CD4-positive, CD25-positive, alpha-beta regulatory T cell (primary cell): Measurements from ENCODE around the gene MRFAP1L1. TPM values are rescaled to one million over a fixed set of nuclear protein-coding genes. Genes with fewer than 3 reads are reported as not detected.

Experiments
- ATAC-seq, 2 donors: fragments of 150-1000 bp; cut with Tn5 transposase; one replicate each; pipeline ENCODE4 v1.10.0; 2021; ENCODE audit warnings: low read depth in 2 of 2, moderate number of reproducible peaks in 2 of 2, moderate library complexity in 1 of 2
- DNase-seq, 3 donors: peaks; one replicate each; pipeline versions ENCODE4 v3.0.0 to v3.0.0-alpha.2; 2012 to 2022; ENCODE audit warnings: mixed read lengths in 1 of 3
- H3K27ac ChIP-seq: one replicate; pipeline ENCODE4 v1.7.0; 2013; ENCODE audit warnings: mild to moderate bottlenecking, low read length; ENCODE audit not compliant: insufficient read depth, poor library complexity, severe bottlenecking
- H3K27me3 ChIP-seq: one replicate; pipeline ENCODE4 v1.7.0; 2013; ENCODE audit warnings: low read length; ENCODE audit not compliant: control insufficient read depth, insufficient read depth
- H3K36me3 ChIP-seq: one replicate; pipeline ENCODE4 v1.7.0; 2013; ENCODE audit warnings: mild to moderate bottlenecking, low read length, moderate library complexity; ENCODE audit not compliant: control insufficient read depth, insufficient read depth
- H3K4me1 ChIP-seq: 2 replicates; pipeline ENCODE4 v1.7.0; 2013; ENCODE audit warnings: mild to moderate bottlenecking, low read length; ENCODE audit not compliant: insufficient read depth, control insufficient read depth, poor library complexity, severe bottlenecking
- H3K4me3 ChIP-seq: one replicate; pipeline ENCODE4 v1.7.0; 2013; ENCODE audit warnings: low read depth, mild to moderate bottlenecking, low read length, moderate library complexity
- H3K9me3 ChIP-seq, 2 experiments: 1 replicate in 1 of 2; 2 replicates in 1 of 2; pipeline ENCODE4 v1.7.0; 2013; ENCODE audit warnings: low read length in 2 of 2, mild to moderate bottlenecking in 1 of 2, moderate library complexity in 1 of 2; ENCODE audit not compliant: control insufficient read depth in 2 of 2
- H3K27ac Mint-ChIP-seq, 3 donors: one replicate each; pipeline ENCODE4 v1.8.0; 2020 to 2022; ENCODE audit warnings: mild to moderate bottlenecking in 3 of 3, mixed read lengths in 3 of 3, moderate library complexity in 2 of 3
- H3K27me3 Mint-ChIP-seq: one replicate; pipeline ENCODE4 v1.8.0; 2022; ENCODE audit warnings: mild to moderate bottlenecking, mixed read lengths
- H3K36me3 Mint-ChIP-seq: one replicate; pipeline ENCODE4 v1.8.0; 2020; ENCODE audit warnings: mixed read lengths
- H3K4me1 Mint-ChIP-seq, 4 donors: one replicate each; pipeline ENCODE4 v1.8.0; 2020 to 2022; ENCODE audit warnings: mixed read lengths in 4 of 4, mild to moderate bottlenecking in 1 of 4
- H3K4me3 Mint-ChIP-seq, 4 donors: one replicate each; pipeline ENCODE4 v1.8.0; 2020 to 2022; ENCODE audit warnings: mild to moderate bottlenecking in 4 of 4, mixed read lengths in 4 of 4, moderate library complexity in 3 of 4
- H3K9me3 Mint-ChIP-seq, 7 donors: one replicate each; pipeline ENCODE4 v1.8.0; 2020 to 2022; ENCODE audit warnings: mixed read lengths in 7 of 7, mild to moderate bottlenecking in 3 of 7, moderate library complexity in 2 of 7
- polyA plus RNA-seq, 4 donors: library from polyadenylated mRNA; unstranded; fragments of 300-500 nt; fragmentation: Illumina TruSeq; gene quantifications; one replicate each; pipeline ENCODE4 v1.2.3, GENCODE V29; 2021
- total RNA-seq: library from RNA; stranded (reverse); gene quantifications from one replicate; pipeline ENCODE4 v1.2.3, GENCODE V29; 2022

Gene MRFAP1L1
- total and polyA plus RNA-seq, 5 donors from 2014 or later: 32.6 to 156 (median 148) TPM

DNA sequence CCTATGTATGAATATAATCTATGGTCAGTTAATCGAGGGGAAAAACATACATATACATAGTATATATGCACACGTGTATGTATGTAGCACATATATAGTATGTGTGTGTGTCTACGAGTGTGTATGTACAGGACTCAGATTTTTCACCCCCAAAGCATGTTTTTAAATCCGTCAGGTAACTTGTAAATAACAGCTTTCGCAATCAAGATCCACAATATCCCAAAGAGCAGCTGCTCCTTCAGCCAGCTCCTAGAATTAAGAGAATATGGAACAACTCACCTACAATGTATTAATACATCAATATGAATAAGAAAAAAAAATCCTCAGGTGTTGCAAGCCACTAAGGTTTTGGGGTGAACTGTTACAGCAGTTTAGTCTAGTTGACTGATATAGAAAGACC is 3.5 kb downstream of the MRFAP1L1 start:
- DNase-seq (no peak), ATAC-seq (no peak)
- H3K9me3 ChIP-seq: no peaks in the 10 kb centered on the region
- peaks cover 56% of the 10 kb centered on the region for H3K4me1 ChIP-seq
- no peak overlapping the region for H3K27ac ChIP-seq
- H3K4me3 ChIP-seq: peak overlapping the region; percentile 87
- peaks cover 46 to 85% (median 68%) of the 10 kb centered on the region in 4 donors for H3K4me1 Mint-ChIP-seq
- H3K9me3 Mint-ChIP-seq: peaks cover 0 to 5% (median 0%) of the 10 kb centered on the region in 7 donors
- H3K36me3 Mint-ChIP-seq: peaks cover 52% of the 10 kb centered on the region
- H3K27me3 Mint-ChIP-seq: peaks cover 9% of the 10 kb centered on the region
- peak overlapping the region; percentile 8 to 97 (median 77) for H3K4me3 Mint-ChIP-seq
- peaks cover 41% of the 10 kb centered on the region for H3K36me3 ChIP-seq
- H3K27ac Mint-ChIP-seq: peak overlapping the region; percentile 18 to 27 (median 26)
- no peaks in the 10 kb centered on the region for H3K27me3 ChIP-seq

DNA sequence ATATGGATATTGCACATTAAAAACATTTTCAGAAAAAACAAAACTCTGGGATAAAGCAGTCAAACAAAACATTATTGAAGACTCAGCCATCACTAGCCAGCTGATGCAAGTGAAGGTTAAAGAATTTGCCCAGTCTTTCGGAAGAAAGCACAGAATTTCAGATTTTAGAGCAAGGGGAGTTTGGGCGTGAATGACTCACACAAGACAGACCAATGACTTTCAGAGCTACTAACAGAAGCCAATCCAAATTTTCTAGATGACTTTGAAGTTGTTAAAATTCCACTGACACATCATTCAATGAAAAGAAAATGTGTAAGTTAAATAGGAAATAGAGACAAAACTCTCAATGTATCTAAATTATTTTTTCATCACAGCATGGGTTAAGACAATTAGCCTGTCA is 4.0 kb downstream of the MRFAP1L1 start:
- H3K4me1 ChIP-seq: peaks cover 56% of the 10 kb centered on the region
- Mint-ChIP-seq H3K4me1 (peaks cover 44 to 82% (median 65%) of the 10 kb centered on the region in 4 donors), H3K4me3 (peak overlapping the region in 2 of 4 donors; percentile 31 to 94), H3K36me3 (peaks cover 54% of the 10 kb centered on the region), H3K27ac (no peak overlapping the region), H3K27me3 (peaks cover 9% of the 10 kb centered on the region), H3K9me3 (peaks cover 0 to 5% (median 0%) of the 10 kb centered on the region in 7 donors)
- no peaks in the 10 kb centered on the region for H3K9me3 ChIP-seq
- no peaks in the 10 kb centered on the region for H3K27me3 ChIP-seq
- no peak for DNase-seq
- ATAC-seq: no peak
- no peak overlapping the region for H3K27ac ChIP-seq
- H3K36me3 ChIP-seq: peaks cover 41% of the 10 kb centered on the region
- peak overlapping the region; percentile 87 for H3K4me3 ChIP-seq

DNA sequence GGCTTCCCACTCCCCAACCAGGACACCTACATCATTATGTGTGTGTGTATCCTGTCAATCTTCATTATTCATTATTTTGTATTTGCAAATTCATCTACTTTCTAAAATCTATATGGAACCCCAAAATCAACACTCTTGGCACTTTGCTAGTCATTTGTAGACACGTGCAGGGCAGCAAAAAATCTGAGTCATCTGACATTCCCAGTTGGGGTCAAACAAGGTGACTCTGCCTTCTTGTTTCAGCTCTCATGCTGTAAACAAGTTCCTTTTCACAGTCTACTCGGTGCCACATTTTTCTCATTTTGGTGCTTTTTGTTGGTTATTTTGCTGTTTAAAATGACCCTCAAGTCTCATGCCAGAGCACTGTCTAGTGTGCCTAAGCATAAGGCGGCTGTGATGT is 5.9 kb downstream of the MRFAP1L1 start:
- Histone ChIP-seq H3K36me3 (peaks cover 41% of the 10 kb centered on the region), H3K9me3 (no peaks in the 10 kb centered on the region), H3K4me3 (no peak overlapping the region), H3K27ac (no peak overlapping the region), H3K27me3 (no peaks in the 10 kb centered on the region), H3K4me1 (peaks cover 54% of the 10 kb centered on the region)
- Mint-ChIP-seq H3K4me3 (no peak overlapping the region), H3K9me3 (peaks cover 0 to 1% (median 0%) of the 10 kb centered on the region in 7 donors), H3K27ac (peak overlapping the region; percentile 42 to 87 (median 48)), H3K36me3 (peaks cover 66% of the 10 kb centered on the region), H3K27me3 (no peaks in the 10 kb centered on the region), H3K4me1 (peaks cover 29 to 83% (median 61%) of the 10 kb centered on the region in 4 donors)
- DNase-seq (no peak), ATAC-seq (no peak)

DNA sequence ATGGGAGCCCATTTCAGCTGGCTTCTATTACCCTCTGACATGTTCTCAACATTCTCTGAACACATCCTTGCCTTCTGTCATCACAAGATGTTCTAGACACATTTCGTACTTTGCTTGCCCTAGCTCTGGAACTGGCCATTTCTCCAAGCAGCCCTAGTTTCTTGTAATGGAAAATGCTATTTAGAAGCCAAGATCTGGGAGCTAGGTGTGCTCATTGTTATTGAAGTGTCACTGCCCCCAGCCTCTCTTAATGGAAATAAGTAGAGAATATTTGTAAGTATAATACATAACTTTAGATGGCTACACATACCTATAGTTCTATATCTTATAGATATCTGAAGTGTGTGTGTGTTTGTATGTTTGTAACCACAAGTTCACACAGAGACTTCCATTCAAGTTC is 6.9 kb downstream of the MRFAP1L1 start:
- Histone ChIP-seq H3K9me3 (no peaks in the 10 kb centered on the region), H3K36me3 (peaks cover 36% of the 10 kb centered on the region), H3K4me3 (no peak overlapping the region), H3K27me3 (no peaks in the 10 kb centered on the region), H3K4me1 (peaks cover 46% of the 10 kb centered on the region), H3K27ac (no peak overlapping the region)
- DNase-seq: no peak
- Mint-ChIP-seq H3K9me3 (peaks cover 0 to 1% (median 0%) of the 10 kb centered on the region in 7 donors), H3K4me1 (peaks cover 24 to 81% (median 56%) of the 10 kb centered on the region in 4 donors), H3K4me3 (no peak overlapping the region), H3K27me3 (no peaks in the 10 kb centered on the region), H3K27ac (peak overlapping the region in 2 of 3 donors; percentile 42 to 85), H3K36me3 (peaks cover 64% of the 10 kb centered on the region)
- no peak for ATAC-seq

DNA sequence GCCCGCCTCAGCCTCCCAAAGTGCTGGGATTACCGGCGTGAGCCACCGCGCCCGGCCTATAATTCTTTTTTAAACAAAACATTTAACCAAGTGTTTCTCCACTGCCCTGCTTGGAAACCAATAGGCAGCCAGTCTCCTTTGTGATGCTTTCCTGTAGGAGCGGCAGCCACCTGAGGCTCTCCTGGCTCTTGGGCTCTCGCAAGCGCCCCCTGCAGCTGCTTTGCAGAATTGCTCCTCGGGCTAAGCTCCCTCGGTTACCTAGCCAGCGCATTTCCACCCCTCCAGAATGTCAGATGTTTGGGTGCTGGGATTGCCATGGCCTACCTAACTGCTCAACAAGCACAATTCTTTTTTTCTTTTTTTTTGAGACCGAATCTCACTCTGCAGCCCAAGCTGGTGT is 8.3 kb downstream of the MRFAP1L1 start:
- no peak overlapping the region for H3K4me3 ChIP-seq
- no peaks in the 10 kb centered on the region for H3K27me3 ChIP-seq
- Mint-ChIP-seq H3K4me1 (peaks cover 22 to 80% (median 53%) of the 10 kb centered on the region in 4 donors), H3K36me3 (peaks cover 54% of the 10 kb centered on the region), H3K27ac (peak overlapping the region in 1 of 3 donors; percentile 79), H3K9me3 (peaks cover 0 to 1% (median 0%) of the 10 kb centered on the region in 7 donors), H3K4me3 (no peak overlapping the region), H3K27me3 (no peaks in the 10 kb centered on the region)
- peak in 2 of 3 donors; percentile 18 to 64 for DNase-seq
- no peak for ATAC-seq
- H3K27ac ChIP-seq: no peak overlapping the region
- peaks cover 24% of the 10 kb centered on the region for H3K36me3 ChIP-seq
- no peaks in the 10 kb centered on the region for H3K9me3 ChIP-seq
- peaks cover 45% of the 10 kb centered on the region for H3K4me1 ChIP-seq

DNA sequence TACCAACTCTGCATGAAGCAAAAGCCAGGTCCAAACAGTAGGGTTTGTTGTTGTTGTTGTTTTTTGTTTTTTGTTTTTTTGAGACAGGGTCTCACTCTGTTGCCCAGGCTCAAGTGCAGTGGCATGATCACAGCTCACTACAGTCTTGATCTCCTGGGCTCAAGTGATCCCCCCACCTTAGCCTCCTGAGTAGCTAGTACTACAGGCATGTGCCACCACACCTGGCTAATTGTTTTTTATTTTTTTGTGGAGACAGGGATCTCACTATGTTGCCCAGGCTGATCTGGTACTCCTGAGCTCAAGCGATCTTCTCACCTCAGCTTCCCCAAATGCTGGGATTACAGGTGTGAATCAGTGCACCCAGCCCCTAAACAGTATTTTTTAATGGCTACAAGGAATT is 9.8 kb downstream of the MRFAP1L1 start:
- Mint-ChIP-seq H3K27ac (peak overlapping the region; percentile 20 to 92 (median 36)), H3K27me3 (no peaks in the 10 kb centered on the region), H3K36me3 (peaks cover 41% of the 10 kb centered on the region), H3K4me1 (peaks cover 17 to 79% (median 49%) of the 10 kb centered on the region in 4 donors), H3K9me3 (peaks cover 0 to 1% (median 0%) of the 10 kb centered on the region in 7 donors), H3K4me3 (peak overlapping the region in 2 of 4 donors; percentile 47 to 69)
- ATAC-seq: no peak
- H3K36me3 ChIP-seq: peaks cover 13% of the 10 kb centered on the region
- no peak for DNase-seq
- no peak overlapping the region for H3K4me3 ChIP-seq
- no peaks in the 10 kb centered on the region for H3K27me3 ChIP-seq
- peaks cover 45% of the 10 kb centered on the region for H3K4me1 ChIP-seq
- no peak overlapping the region for H3K27ac ChIP-seq
- H3K9me3 ChIP-seq: no peaks in the 10 kb centered on the region

DNA sequence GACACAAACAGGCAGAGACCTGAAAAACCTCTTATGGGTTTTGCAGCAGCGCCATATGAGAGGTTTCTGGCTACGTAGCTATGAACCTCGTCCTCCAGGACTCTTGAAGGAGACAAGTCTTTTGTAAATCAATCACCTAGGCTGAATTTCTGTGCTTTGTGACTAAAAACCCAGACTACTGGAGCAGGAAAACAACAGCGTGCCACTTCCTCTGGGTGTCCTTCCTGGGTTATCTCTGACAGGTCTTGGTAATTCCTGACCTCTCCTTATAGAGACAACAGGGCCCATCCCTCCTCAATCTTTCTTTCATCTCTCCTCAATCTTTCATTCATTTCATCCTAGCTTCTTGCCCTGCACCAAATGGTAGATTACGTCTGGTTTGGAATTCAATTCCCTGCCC is 10.3 kb downstream of the MRFAP1L1 start:
- peaks cover 48% of the 10 kb centered on the region for H3K4me1 ChIP-seq
- Mint-ChIP-seq H3K9me3 (peaks cover 0 to 1% (median 0%) of the 10 kb centered on the region in 7 donors), H3K36me3 (peaks cover 36% of the 10 kb centered on the region), H3K4me3 (peak overlapping the region in 3 of 4 donors; percentile 13 to 69 (median 47)), H3K27me3 (no peaks in the 10 kb centered on the region), H3K27ac (peak overlapping the region; percentile 52 to 92 (median 90)), H3K4me1 (peaks cover 16 to 79% (median 47%) of the 10 kb centered on the region in 4 donors)
- no peaks in the 10 kb centered on the region for H3K9me3 ChIP-seq
- H3K36me3 ChIP-seq: peaks cover 11% of the 10 kb centered on the region
- peak overlapping the region; percentile 1 for H3K27ac ChIP-seq
- H3K4me3 ChIP-seq: no peak overlapping the region
- no peak for DNase-seq
- H3K27me3 ChIP-seq: no peaks in the 10 kb centered on the region
- ATAC-seq: no peak

DNA sequence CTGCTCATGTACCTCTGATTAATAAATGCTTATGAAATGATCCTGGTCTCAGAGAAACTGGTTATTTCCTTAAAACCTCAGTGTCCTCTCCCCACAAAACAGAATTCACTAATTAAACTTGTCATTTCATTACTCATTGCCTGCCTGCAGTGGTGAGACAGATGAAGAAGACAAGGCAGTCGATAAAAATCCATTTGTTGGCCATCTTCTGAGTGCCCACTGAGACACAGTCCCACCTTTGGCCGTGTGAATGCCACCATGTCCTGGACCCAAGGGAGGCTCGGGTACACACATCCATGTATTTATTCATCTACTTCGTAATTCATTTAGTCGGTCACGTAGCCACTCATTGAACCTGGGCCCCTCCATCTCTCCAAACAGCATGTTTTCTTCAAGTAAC is 12.5 kb downstream of the MRFAP1L1 start:
- Histone ChIP-seq H3K4me3 (peak overlapping the region; percentile 69), H3K27ac (peak overlapping the region; percentile 81)
- H3K4me3 Mint-ChIP-seq: peak overlapping the region in 2 of 4 donors; percentile 44 to 64

More for the DNA sequence above, 12.5 kb downstream of the MRFAP1L1 start:
- no peaks in the 10 kb centered on the region for H3K27me3 Mint-ChIP-seq
- DNase-seq (no peak), ATAC-seq (no peak)
- H3K27me3 ChIP-seq: no peaks in the 10 kb centered on the region
- no peaks in the 10 kb centered on the region for H3K9me3 Mint-ChIP-seq
- peaks cover 70% of the 10 kb centered on the region for H3K4me1 ChIP-seq
- peak overlapping the region; percentile 92 to 100 (median 92) for H3K27ac Mint-ChIP-seq
- H3K9me3 ChIP-seq: no peaks in the 10 kb centered on the region
- H3K4me1 Mint-ChIP-seq: peaks cover 15 to 84% (median 44%) of the 10 kb centered on the region in 4 donors
- H3K36me3 Mint-ChIP-seq: peaks cover 20% of the 10 kb centered on the region
- no peaks in the 10 kb centered on the region for H3K36me3 ChIP-seq
